H7 (cell line): ENCODE measurements around the gene RD3L. TPM values are rescaled to one million over a fixed set of nuclear protein-coding genes. Genes with fewer than 3 reads are reported as not detected.

ENCODE experiments used
- DNase-seq: peaks from one replicate; pipeline ENCODE4 v3.0.0; 2012
- H3K27me3 ChIP-seq: 2 replicates; pipeline ENCODE4 v1.6.0; 2011; ENCODE audit warnings: mild to moderate bottlenecking, low read length; ENCODE audit not compliant: control insufficient read depth, insufficient read depth
- H3K36me3 ChIP-seq: replicated peaks from 2 replicates; pipeline ENCODE4 v1.5.1; 2011; ENCODE audit warnings: low read length; ENCODE audit not compliant: control insufficient read depth, insufficient read depth
- H3K4me3 ChIP-seq: 2 replicates; pipeline ENCODE4 v1.5.1; 2011; ENCODE audit warnings: low read depth, mild to moderate bottlenecking, control low read depth, low read length, moderate library complexity; ENCODE audit not compliant: insufficient read depth
- total RNA-seq: library from RNA; depleted of rRNA; stranded (reverse); fragments of >200 nt; shearing (Covaris generic); gene quantifications from 2 replicates; pipeline ENCODE4 v1.2.3, GENCODE V29; 2014

RD3L gene
- total RNA-seq, 1 experiment from 2014 or later: not detected

DNA sequence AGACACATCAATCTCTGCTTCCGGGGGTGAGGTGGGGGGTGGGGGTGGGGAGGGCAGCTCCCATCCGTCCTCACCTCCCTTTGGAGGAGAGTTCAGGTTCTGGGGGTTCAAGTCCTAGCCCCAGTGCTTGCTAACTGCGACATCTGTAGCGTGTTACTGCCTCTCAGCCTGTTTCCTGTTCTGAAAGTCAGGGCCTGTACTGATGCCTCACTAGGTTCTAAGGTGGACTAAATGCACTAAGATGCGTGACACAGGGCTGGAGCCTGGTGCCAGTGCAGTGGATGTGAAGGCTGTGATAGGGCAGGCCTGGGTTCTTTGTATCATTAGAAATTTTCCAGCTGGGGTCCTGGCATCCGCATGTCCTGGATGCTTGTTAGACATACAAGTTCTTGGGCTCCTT lies 31.3 kb downstream of the RD3L start:
- H3K36me3 ChIP-seq: peaks cover 9% of the 10 kb centered on the region
- no peaks in the 10 kb centered on the region for H3K27me3 ChIP-seq
- DNase-seq: no peak
- no peak overlapping the region for H3K4me3 ChIP-seq

DNA sequence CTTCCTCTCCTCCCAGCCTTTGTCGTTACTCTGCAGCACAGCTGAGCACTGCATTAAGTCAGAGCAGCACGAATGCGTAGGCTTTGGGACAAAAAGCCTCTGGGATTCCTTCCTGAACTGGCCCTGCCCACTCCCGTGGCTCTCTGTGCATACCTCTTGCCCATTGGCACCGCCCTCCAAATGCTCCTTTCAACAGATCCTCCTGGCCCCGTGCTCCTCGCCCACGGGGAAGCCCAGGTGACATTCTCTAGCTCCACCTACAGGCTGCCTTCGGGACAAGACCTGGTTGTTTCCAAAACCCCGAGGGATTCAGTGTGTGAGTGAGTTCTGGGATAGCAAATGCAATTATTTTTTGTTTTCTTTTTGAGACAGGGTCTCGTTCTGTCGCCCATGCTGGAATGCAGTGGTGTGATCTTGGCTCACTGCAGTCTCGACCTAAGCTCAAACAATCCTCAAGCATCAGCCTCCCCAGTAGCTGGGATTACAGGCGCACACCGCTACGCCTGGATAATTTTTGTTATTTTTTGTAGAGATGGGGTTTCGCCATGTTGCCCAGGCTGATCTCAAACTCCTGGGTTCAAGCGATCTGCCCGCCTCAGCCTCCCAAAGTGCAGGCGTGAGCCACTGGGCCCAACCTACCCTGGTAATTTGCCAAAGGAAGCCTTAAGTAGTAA lies 31.9 kb downstream of the RD3L start:
- Histone ChIP-seq H3K27me3 (no peaks in the 10 kb centered on the region), H3K36me3 (peaks cover 9% of the 10 kb centered on the region), H3K4me3 (no peak overlapping the region)
- peak; percentile 93 for DNase-seq

DNA sequence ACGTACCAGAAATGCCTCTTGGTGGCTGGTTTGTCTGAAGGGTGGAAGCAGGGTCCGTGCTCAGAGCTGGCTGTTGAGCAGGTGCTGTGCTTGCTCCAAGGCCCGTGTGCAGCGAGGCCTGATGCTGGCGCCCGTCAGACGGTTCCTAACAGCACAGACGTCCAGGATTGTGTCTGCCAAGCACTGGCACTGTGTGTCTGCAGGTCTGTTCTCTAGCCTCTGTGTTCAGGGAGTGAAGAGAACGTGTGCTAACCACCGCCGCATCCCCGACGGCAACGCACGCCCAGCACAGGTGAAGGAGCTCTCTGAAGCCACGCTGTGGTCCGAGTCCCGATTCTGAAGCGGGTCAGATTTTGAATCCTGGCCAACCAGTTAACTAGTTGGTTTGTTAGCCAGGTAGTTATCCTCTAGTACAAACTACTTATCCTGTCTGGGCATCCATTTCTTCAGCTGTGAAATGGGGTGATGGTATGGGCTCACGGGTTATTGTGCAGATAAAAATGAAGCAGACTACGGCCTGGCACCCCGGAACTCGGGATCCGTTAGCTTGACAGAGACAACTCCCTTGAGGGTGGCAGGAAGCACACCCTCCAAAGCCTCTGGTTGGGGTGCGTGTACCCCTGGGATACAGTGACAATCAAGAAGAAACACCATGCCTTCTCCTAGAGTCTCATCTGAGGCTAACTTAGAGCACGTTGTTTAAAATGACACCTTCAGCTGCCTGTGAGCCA lies 32.6 kb downstream of the RD3L start:
- H3K4me3 ChIP-seq: no peak overlapping the region
- no peaks in the 10 kb centered on the region for H3K27me3 ChIP-seq
- no peak for DNase-seq
- H3K36me3 ChIP-seq: peaks cover 7% of the 10 kb centered on the region

DNA sequence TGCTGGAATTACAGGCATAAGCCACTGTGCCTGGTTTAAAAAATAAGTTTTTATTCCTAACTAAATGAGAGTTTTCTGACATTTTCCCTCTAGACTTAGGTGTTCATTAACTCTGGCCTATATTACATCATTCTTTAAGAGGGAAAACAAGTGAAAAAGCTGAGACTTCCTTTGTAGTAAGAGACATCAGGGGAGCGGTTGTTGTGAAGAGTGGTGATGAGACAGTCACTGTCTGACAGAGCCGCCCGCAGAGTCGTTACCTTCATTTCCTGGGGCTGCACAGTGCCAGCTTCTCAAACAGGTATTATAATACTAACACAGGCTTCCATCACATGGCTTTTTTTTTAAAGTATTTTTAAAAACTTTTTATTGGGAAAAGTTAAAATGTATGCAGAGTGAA lies 33.7 kb downstream of the RD3L start:
- Histone ChIP-seq H3K36me3 (peaks cover 6% of the 10 kb centered on the region), H3K4me3 (no peak overlapping the region), H3K27me3 (no peaks in the 10 kb centered on the region)
- DNase-seq: no peak

DNA sequence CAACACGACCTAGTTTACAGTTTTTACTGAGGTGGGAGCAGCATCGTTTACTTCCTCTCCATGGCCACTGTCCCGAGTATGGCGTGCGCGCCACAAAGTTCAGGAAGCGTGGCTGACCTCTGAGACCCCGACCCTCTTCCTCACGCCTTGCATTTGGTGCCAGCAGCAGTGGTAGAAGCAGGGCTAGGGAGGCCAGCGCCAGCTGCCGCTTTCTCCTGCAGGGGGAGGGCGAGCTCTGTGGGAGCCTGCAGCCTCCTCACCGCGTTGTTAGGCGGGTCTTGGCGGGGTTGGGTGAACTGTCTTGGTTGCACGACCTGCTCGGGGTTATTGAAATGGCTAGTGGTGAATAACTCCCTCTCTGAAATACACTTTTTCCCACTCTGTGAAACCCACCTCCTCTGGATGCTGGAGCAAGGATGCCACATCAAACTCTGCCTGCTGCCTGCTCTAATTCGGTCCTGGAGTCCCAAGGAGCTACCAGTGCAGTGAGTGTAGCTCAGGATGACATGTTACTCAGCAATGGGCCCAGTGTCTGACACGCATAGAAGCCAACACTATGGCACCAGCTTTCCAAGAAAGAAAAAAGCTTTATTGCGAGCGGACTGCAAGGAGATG lies 36.4 kb downstream of the RD3L start:
- DNase-seq: peak; percentile 90
- no peaks in the 10 kb centered on the region for H3K27me3 ChIP-seq
- H3K4me3 ChIP-seq: no peak overlapping the region
- H3K36me3 ChIP-seq: no peaks in the 10 kb centered on the region

DNA sequence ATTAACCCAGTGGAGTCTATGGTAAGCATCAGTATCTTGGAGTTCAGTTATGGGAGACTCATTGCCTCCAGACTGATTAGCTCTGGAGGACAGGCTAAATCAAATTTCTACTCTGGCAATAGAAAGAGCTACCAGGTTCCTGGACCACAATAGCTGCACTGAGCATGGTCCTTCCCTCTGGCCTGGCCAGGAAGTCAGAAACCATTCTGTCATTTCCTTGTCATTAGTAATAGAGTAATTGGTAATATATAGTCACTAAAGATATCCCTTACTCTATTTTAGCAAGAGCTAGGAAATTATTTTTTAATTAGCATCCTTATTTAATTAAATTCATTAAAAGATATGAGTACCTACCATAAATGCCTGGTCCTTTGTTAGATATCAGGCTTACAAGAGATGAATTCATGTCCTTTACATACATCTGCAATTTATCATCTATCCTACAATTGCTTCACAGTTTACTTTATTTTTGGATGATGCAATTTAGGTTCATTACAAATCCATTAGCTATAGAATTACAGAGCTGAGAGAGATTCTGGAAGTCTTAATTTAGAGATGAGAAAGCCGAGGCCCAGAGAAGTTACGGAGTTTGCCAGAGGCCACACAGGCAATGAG lies 37.7 kb downstream of the RD3L start:
- Histone ChIP-seq H3K4me3 (no peak overlapping the region), H3K36me3 (no peaks in the 10 kb centered on the region), H3K27me3 (no peaks in the 10 kb centered on the region)
- no peak for DNase-seq

DNA sequence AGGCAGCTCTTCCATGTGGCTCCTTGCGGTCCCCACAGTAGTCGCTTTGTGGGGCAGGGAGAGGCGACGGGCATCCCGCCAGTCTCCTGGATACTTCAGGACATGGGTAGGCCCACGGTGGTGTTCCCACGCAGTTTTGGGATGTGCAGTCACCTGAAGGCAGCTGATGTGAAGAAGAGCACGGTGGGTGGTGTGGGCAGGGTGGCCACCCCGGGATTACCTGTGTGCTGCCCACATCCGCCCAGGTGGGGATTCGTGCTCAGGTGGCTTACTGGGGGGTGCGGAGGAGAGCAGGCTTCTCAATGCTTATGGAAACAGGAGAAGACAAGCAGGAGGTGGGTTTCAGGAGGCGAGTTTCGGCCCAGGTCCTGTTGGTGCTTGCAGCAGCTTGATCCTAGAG lies 42.5 kb downstream of the RD3L start:
- no peaks in the 10 kb centered on the region for H3K27me3 ChIP-seq
- DNase-seq: peak; percentile 44
- H3K4me3 ChIP-seq: no peak overlapping the region
- no peaks in the 10 kb centered on the region for H3K36me3 ChIP-seq

DNA sequence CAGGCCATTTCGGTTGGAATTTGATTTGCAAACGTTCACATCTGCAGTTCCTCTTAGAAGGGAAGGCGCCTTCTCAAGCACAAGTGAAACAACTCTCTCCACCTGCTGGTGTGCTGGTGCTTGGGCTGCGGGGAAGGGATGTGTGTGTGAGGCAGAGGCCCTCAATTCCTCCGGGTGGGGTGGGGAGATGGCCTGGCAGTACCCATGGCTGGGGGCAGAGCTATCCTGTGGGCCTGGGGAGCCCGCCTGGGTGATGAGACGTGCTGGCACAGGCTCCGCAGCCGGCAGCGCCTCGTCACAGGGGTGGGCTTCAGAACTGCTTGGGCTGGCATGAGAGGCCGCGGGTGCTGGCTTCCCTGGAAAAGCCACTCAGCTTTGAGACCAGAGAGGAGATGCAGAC lies 43.0 kb downstream of the RD3L start:
- Histone ChIP-seq H3K27me3 (no peaks in the 10 kb centered on the region), H3K36me3 (no peaks in the 10 kb centered on the region), H3K4me3 (no peak overlapping the region)
- peak; percentile 72 for DNase-seq

DNA sequence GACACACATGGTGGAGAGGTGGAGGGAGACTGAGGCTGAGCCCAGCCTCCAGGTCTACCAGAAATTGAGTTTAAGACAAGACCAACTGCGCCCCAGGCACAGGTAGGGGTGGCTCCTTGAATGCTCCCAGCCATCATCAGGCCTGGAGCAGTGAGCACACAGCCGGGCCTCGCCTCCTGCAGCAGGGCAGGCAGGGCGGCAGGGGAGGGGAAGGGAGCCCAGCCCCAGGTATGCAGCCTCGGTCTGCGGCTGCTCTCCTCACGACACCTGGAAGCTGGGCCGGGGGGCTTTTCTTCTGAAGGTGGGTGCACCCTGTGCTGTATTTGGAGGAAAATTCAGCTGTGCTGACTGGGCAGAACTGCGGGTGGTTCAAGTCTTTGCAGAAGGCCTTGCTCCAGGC lies 43.6 kb downstream of the RD3L start:
- Histone ChIP-seq H3K4me3 (no peak overlapping the region), H3K27me3 (no peaks in the 10 kb centered on the region)
- peak; percentile 60 for DNase-seq

DNA sequence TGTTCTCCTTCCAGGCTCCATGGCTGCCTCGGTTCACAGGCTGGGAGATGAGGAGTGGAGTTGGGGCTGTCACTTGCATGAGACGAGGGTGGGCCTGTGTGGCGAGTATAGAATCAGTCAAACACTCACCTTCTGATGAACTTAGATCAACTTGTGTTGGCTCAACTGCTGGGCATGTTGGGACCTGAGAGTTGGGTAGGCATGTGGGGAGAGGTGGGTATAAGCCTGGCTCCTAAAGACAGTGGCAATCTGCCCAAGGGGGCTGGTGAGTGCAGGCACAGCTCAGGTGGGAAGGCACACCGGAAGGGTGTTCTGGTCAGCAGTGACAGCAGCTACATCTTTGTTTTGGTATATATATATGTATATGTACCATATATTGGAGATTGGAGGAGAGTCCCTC lies 44.1 kb downstream of the RD3L start:
- DNase-seq: no peak
- Histone ChIP-seq H3K27me3 (no peaks in the 10 kb centered on the region), H3K4me3 (no peak overlapping the region)

More for the DNA sequence above, 43.6 kb downstream of the RD3L start:
- no peaks in the 10 kb centered on the region for H3K36me3 ChIP-seq

DNA sequence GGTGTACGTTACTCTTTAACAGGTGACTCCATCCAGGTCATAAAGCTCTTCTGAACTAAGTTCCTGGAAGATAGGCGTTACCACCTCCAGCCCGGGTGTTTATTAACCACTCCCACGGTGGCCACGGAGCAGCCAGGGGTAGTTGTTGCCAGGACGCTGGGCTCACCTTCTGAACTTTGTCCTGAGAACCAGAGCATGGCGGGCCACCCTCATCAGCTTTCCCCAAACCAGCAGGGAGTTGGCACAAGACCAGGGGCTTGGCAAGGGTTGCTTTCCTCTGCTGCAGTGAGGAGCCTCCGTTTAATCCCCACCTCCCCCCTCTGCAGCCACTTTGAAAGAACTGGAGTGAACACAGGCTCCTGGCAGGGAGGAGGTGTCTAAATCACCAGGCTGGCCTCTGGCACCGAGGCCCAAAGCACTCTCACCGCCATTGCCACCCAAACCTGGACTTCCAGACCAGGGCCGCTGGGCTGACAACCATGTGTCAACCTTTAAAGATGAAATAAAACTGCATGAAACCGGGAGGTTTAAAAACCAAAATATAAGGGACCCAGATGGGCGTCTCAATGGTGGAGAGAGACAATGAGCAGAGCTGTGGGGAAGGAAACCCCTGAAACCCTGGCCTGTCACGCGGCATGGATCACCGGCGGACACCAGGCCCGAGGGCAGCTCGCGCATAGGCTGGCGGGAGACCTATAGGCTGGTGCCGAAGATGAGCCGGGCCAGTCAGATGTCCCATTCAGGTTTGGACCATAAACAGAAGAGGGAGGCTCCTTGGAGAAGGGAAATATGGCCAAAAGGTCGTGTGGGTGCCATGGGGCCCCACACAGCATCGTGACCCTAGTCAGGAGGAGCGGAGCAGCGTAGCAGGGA lies 45.0 kb downstream of the RD3L start:
- no peak overlapping the region for H3K4me3 ChIP-seq
- H3K36me3 ChIP-seq: no peaks in the 10 kb centered on the region
- H3K27me3 ChIP-seq: no peaks in the 10 kb centered on the region
- no peak for DNase-seq

More for the DNA sequence above, 44.1 kb downstream of the RD3L start:
- H3K36me3 ChIP-seq: no peaks in the 10 kb centered on the region

DNA sequence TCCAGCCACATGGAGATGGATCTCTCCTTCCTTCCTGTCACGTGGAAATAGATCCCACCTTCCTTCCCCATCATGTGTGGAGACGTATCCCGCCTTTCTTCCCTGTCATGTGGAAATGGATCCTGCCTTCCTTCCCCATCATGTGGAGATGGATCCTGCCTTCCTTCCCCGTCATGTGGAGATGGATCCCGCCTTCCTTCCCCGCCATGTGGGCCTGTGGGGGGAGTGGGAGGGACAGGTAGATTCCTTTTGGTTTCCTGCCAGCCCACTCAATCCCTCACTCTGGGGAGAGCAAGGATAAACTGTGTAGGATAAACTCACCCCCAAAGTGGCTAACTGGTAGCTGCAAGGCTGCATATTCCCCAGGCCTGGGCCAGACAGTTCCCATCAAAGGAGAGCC lies 45.8 kb downstream of the RD3L start:
- DNase-seq: peak; percentile 36
- H3K4me3 ChIP-seq: no peak overlapping the region
- H3K27me3 ChIP-seq: no peaks in the 10 kb centered on the region
- no peaks in the 10 kb centered on the region for H3K36me3 ChIP-seq

DNA sequence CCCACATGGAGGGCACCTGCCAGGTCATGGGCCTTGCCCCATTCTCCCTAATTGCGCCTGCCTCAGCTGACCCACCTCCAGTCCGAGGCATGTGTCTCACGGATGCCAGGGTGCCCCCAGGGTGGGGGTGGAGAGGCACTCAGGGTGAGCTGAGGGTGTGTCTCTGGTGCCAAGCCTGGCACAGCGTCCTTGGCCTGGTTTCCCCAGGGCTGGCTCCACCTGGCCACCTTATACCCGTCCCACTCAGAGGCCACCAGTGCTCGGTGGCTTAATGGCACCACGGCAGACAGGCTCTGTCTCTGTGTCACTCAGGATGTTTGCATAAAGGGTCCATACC lies 47.6 kb downstream of the RD3L start:
- peak; percentile 44 for DNase-seq
- H3K4me3 ChIP-seq: no peak overlapping the region
- no peaks in the 10 kb centered on the region for H3K36me3 ChIP-seq
- H3K27me3 ChIP-seq: no peaks in the 10 kb centered on the region

DNA sequence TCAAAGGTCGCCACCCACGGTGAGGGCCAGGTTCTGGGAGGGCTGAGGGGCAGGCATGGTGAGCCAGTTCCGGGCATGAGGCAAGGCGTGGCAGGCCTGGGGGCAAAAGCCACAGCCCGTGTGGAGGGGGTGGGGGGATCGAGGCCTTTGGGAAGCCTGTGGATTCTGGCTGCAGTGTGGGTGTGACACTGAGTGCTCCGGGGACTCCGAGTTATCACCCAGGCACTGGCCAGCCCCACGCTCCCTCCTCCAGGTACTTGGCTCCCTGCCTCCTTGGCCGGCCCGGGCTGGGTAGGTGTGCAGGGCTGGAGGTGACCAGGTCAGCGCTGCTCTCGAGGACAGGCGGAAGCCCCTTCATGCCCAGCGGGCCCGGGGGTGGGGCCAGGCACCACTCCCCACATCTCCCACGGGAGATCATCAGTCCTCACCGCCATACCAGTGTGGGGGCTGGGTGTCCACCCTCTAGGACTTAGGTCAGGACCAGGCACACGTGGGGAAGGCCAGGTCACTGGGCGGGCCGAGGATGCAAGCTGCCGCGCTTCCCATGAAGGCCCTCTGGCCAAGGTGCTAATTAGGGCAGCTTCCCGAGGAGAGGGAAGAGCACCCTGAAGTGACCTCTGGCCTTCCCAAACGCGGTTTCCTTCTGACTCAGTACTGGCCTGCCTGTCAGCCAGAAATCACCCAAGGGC lies 48.2 kb downstream of the RD3L start:
- DNase-seq: peak; percentile 57
- Histone ChIP-seq H3K27me3 (no peaks in the 10 kb centered on the region), H3K4me3 (no peak overlapping the region), H3K36me3 (no peaks in the 10 kb centered on the region)
